NCI-H226 (cell line): ENCODE measurements around the gene STXBP6.

Experiments
- DNase-seq: peaks from one replicate; pipeline ENCODE4 v3.0.0-alpha.2; 2015

The STXBP6 gene

GRCh38 chr14:25049568-25050268 is at the start of gene STXBP6:
Gene STXBP6, minus strand, starts transcription at chr14:25050147. Its CDS starts 75,329 bp downstream, at chr14:24974818.
- peak; percentile 75 for DNase-seq

GRCh38 chr14:25097120-25097519 is 47.2 kb upstream of the STXBP6 start:
- no peak for DNase-seq

GRCh38 chr14:25095736-25096437 is 45.9 kb upstream of the STXBP6 start:
- DNase-seq: no peak

- peak; percentile 72 for DNase-seq
These were observed 44.4 kb upstream of the STXBP6 start for GRCh38 chr14:25094171-25094907.

- no peak for DNase-seq
These were observed 42.4 kb upstream of the STXBP6 start for GRCh38 chr14:25092258-25092740.

- DNase-seq: peak; percentile 56
These were observed 40.9 kb upstream of the STXBP6 start for GRCh38 chr14:25090716-25091454.

GRCh38 chr14:25090256-25090655 is 40.3 kb upstream of the STXBP6 start:
- no peak for DNase-seq

GRCh38 chr14:25089496-25089895 is 39.5 kb upstream of the STXBP6 start:
- DNase-seq: no peak

- no peak for DNase-seq
These were observed 37.0 kb upstream of the STXBP6 start for GRCh38 chr14:25086821-25087396.

- DNase-seq: no peak
These were observed 36.1 kb upstream of the STXBP6 start for GRCh38 chr14:25086081-25086480.

GRCh38 chr14:25080682-25081081 is 30.7 kb upstream of the STXBP6 start:
- no peak for DNase-seq

GRCh38 chr14:25079311-25079710 is 29.4 kb upstream of the STXBP6 start:
- DNase-seq: no peak

- DNase-seq: no peak
These were observed 24.2 kb upstream of the STXBP6 start for GRCh38 chr14:25074099-25074685.

- DNase-seq: no peak
These were observed 19.9 kb upstream of the STXBP6 start for GRCh38 chr14:25069879-25070278.

- no peak for DNase-seq
These were observed 17.7 kb upstream of the STXBP6 start for GRCh38 chr14:25067600-25067999.

GRCh38 chr14:25062022-25062321 is 12.0 kb upstream of the STXBP6 start:
- DNase-seq: no peak

- no peak for DNase-seq
These were observed 6.7 kb upstream of the STXBP6 start for GRCh38 chr14:25056688-25057078.

- DNase-seq: no peak
These were observed 6.2 kb upstream of the STXBP6 start for GRCh38 chr14:25055992-25056687.

- DNase-seq: no peak
These were observed 5.1 kb upstream of the STXBP6 start for GRCh38 chr14:25055005-25055404.

- no peak for DNase-seq
These were observed 3.6 kb upstream of the STXBP6 start for GRCh38 chr14:25053585-25053984.

- no peak for DNase-seq
These were observed 3.0 kb upstream of the STXBP6 start for GRCh38 chr14:25052921-25053320.

GRCh38 chr14:25052385-25052784 is 2.4 kb upstream of the STXBP6 start:
- DNase-seq: no peak
